Measurements from ENCODE around the gene PARL.

The PARL gene

GRCh38 chr3:183884427-183885296 lies at the start of gene PARL:
TSS of gene PARL (minus strand) at chr3:183884880. CDS start at chr3:183884846, 34 bp downstream.
- peak; percentile 97 for DNase-seq

- no peak for DNase-seq
Observed at GRCh38 chr3:183933160-183933559, 48.5 kb upstream of the PARL start.

- no peak for DNase-seq
Observed at GRCh38 chr3:183931881-183932280, 47.2 kb upstream of the PARL start.

- DNase-seq = no peak
Observed at GRCh38 chr3:183930086-183930485, 45.4 kb upstream of the PARL start.

- DNase-seq = no peak
Observed at GRCh38 chr3:183927059-183927458, 42.4 kb upstream of the PARL start.

- no peak for DNase-seq
Observed at GRCh38 chr3:183924956-183925355, 40.3 kb upstream of the PARL start.

- no peak for DNase-seq
Observed at GRCh38 chr3:183924543-183924942, 39.9 kb upstream of the PARL start.

- DNase-seq = no peak
Observed at GRCh38 chr3:183922421-183922820, 37.7 kb upstream of the PARL start.

GRCh38 chr3:183921096-183921495 lies 36.4 kb upstream of the PARL start:
- DNase-seq = no peak

GRCh38 chr3:183920416-183920815 lies 35.7 kb upstream of the PARL start:
- no peak for DNase-seq

GRCh38 chr3:183918178-183918577 lies 33.5 kb upstream of the PARL start:
- DNase-seq = no peak

- DNase-seq = no peak
Observed at GRCh38 chr3:183917776-183918175, 33.1 kb upstream of the PARL start.

- DNase-seq = no peak
Observed at GRCh38 chr3:183914856-183915255, 30.2 kb upstream of the PARL start.

GRCh38 chr3:183913580-183913920 lies 28.9 kb upstream of the PARL start:
- DNase-seq = no peak

GRCh38 chr3:183912895-183913579 lies 28.4 kb upstream of the PARL start:
- DNase-seq = no peak

- DNase-seq = no peak
Observed at GRCh38 chr3:183911763-183912506, 27.3 kb upstream of the PARL start.

GRCh38 chr3:183911087-183911486 lies 26.4 kb upstream of the PARL start:
- DNase-seq = no peak

GRCh38 chr3:183909030-183909600 lies 24.4 kb upstream of the PARL start:
- DNase-seq = no peak

- DNase-seq = peak; percentile 50
Observed at GRCh38 chr3:183907911-183908331, 23.2 kb upstream of the PARL start.

GRCh38 chr3:183907176-183907575 lies 22.5 kb upstream of the PARL start:
- no peak for DNase-seq

- DNase-seq = no peak
Observed at GRCh38 chr3:183906234-183906921, 21.7 kb upstream of the PARL start.

All from RPMI8226 (cell line).